ENCODE measurements around the gene CYBRD1. TPM values are rescaled to one million over a fixed set of nuclear protein-coding genes. Genes with fewer than 3 reads are reported as not detected.
A peak's percentile ranks its signal among the peaks of the same experiment; 100 is the strongest.
"Not testable (repeated sequence)": the region's sequence is repeated elsewhere in the genome, so short reads cannot be mapped to it uniquely, and the experiment has no call there.

The CYBRD1 gene
- total RNA-seq, 4 donors from 2014 or later = 50.7 to 124 (median 63.9) TPM

DNA sequence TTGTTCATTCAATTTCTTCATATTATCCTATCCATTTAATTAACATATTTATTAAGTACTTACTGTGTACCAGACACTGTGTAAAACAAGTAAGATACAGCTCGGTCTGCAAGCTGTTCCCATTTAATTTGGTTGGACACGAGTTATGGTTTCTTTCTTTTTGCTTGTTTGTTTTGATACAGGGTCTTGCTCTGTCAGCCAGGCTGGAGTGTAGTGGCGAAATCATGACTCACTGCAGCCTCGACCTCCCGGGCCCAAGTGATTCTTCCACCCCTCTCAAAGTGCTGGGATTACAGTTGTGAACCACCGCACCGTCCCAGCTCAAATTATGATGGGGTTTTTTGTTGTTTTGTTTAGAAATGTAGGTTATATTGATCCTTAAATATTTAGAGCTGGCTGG is 9.0 kb downstream of the CYBRD1 start:
- Histone ChIP-seq H3K4me3 (no peak overlapping the region), H3K36me3 (no peaks in the 10 kb centered on the region), H3K27me3 (no peaks in the 10 kb centered on the region), H3K4me1 (peaks cover 0 to 14% (median 0%) of the 10 kb centered on the region in 4 donors), H3K9me3 (no peaks in the 10 kb centered on the region), H3K27ac (peak overlapping the region in 1 of 4 donors; percentile 32)
- DNase-seq = no peak
- intact Hi-C loops (cut with DNase I; ENCODE audit: low total_unique reads) (no loop called here), in situ Hi-C loops (cut with MboI; ENCODE audit: low pct_ligation_motif_present in 1 of 4, low pct_unique_long_range_greater_than_20kb in 1 of 4, low sequenced_read_pairs in 3 of 4) (no loop called here)
- WGBS, 2 donors (ENCODE audit: low coverage in 1 of 2) = 41 to 56% methylated on average over 5 to 7 of the region's 7 CpGs
- TF ChIP-seq EP300 (IDR thresholded peaks at IDR 0.05; ENCODE audit: low read depth) = no peak
- TF ChIP-seq POLR2AphosphoS5 (IDR thresholded peaks at IDR 0.05) = no peak
- TF ChIP-seq, protein P1, sequence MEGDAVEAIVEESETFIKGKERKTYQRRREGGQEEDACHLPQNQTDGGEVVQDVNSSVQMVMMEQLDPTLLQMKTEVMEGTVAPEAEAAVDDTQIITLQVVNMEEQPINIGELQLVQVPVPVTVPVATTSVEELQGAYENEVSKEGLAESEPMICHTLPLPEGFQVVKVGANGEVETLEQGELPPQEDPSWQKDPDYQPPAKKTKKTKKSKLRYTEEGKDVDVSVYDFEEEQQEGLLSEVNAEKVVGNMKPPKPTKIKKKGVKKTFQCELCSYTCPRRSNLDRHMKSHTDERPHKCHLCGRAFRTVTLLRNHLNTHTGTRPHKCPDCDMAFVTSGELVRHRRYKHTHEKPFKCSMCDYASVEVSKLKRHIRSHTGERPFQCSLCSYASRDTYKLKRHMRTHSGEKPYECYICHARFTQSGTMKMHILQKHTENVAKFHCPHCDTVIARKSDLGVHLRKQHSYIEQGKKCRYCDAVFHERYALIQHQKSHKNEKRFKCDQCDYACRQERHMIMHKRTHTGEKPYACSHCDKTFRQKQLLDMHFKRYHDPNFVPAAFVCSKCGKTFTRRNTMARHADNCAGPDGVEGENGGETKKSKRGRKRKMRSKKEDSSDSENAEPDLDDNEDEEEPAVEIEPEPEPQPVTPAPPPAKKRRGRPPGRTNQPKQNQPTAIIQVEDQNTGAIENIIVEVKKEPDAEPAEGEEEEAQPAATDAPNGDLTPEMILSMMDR (IDR thresholded peaks at IDR 0.05) = no peak
- TF ChIP-seq POLR2A (IDR thresholded peaks at IDR 0.05) = no peak

DNA sequence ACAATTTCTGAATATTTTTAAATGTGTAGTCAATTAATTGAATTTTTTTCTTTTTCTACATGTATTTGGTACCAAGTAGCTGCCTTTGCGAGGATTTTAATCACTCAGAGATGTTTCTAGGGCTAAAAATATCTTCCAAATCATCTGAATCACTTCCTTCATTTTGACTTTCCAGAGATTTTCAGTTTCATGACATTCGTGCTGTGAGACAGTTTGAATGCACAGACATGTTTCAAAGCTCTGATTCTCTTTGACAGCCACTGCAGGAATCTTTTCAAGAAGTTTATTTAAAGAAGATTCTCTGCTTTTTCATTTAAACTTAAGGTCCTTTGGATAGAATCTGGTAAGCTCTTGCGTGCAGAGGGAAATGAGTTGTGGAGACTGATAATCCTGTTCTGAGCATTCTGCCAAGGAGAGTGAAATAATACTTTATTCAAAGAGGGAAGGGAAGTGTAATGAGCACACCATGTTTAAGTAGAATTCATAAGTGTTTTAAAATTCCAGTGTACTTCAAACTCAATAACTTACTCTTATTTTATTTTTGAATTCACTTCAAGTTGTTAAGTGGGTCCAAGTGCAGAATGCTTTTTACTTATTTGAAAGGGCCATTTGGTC is 9.7 kb downstream of the CYBRD1 start:
- intact Hi-C loops (cut with DNase I; ENCODE audit: low total_unique reads) = no loop called here
- no peaks in the 10 kb centered on the region for H3K36me3 ChIP-seq
- H3K4me1 ChIP-seq = peaks cover 0 to 14% (median 0%) of the 10 kb centered on the region in 4 donors
- H3K4me3 ChIP-seq = no peak overlapping the region
- TF ChIP-seq, protein P1 (IDR thresholded peaks at IDR 0.05) = no peak
- no peak for TF ChIP-seq POLR2AphosphoS5 (IDR thresholded peaks at IDR 0.05)
- no peak for TF ChIP-seq POLR2A (IDR thresholded peaks at IDR 0.05)
- no peak for TF ChIP-seq EP300 (IDR thresholded peaks at IDR 0.05; ENCODE audit: low read depth)
- 67 to 71% methylated on average over 3 of the region's 3 CpGs for WGBS, 2 donors (ENCODE audit: low coverage in 1 of 2)
- H3K27me3 ChIP-seq = no peaks in the 10 kb centered on the region
- in situ Hi-C loops (cut with MboI; ENCODE audit: low pct_ligation_motif_present in 1 of 4, low pct_unique_long_range_greater_than_20kb in 1 of 4, low sequenced_read_pairs in 3 of 4) = no loop called here
- H3K9me3 ChIP-seq = no peaks in the 10 kb centered on the region
- no peak for DNase-seq
- H3K27ac ChIP-seq = peak overlapping the region in 1 of 4 donors; percentile 32

DNA sequence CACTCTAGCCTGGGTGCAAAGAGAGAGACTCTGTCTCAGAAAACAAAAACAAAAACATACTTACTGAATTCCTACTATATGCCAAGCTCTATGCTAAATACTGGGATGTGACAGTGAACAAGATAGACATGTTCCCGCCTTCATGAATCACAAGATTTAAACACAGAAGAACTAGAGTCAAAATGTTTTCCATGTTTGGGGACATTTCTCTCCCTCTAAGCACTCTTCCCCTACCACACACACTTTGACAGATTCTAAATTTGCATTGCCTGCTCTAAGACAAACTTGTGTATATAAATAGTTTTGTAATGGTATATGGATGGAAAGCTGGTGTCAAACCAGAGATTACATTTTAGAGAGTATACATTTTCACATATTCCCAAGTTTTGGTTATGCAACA is 11.1 kb downstream of the CYBRD1 start:
- no peaks in the 10 kb centered on the region for H3K9me3 ChIP-seq
- TF ChIP-seq POLR2A (IDR thresholded peaks at IDR 0.05) (no peak), EP300 (IDR thresholded peaks at IDR 0.05; ENCODE audit: low read depth) (no peak), POLR2AphosphoS5 (IDR thresholded peaks at IDR 0.05) (no peak)
- TF ChIP-seq, protein P1 (IDR thresholded peaks at IDR 0.05) = no peak
- no peaks in the 10 kb centered on the region for H3K27me3 ChIP-seq
- intact Hi-C loops (cut with DNase I; ENCODE audit: low total_unique reads) (no loop called here), in situ Hi-C loops (cut with MboI; ENCODE audit: low pct_ligation_motif_present in 1 of 4, low pct_unique_long_range_greater_than_20kb in 1 of 4, low sequenced_read_pairs in 3 of 4) (no loop called here)
- no peak overlapping the region for H3K27ac ChIP-seq
- WGBS, 2 donors (ENCODE audit: low coverage in 1 of 2) = 94 to 100% methylated on average over 1 of the region's 1 CpG
- peaks cover 0 to 14% (median 0%) of the 10 kb centered on the region in 4 donors for H3K4me1 ChIP-seq
- H3K4me3 ChIP-seq = no peak overlapping the region
- no peaks in the 10 kb centered on the region for H3K36me3 ChIP-seq
- DNase-seq = no peak

DNA sequence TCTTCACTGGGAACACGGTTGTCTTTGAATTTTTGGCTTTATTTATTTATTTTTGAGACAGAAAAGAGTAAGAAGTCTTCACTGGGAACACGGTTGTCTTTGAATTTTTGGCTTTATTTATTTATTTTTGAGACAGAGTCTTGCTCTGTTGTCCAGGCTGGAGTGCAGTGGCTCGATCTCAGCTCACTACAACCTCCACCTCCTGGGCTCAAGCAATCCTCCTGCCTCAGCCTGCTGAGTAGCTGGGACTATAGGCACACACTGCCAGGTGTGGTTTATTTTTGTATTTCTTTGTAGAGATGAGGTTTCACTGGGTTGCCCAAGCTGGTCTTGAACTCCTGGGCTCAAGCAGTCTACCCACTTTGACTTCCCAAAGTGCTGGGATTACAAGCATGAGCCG is 13.3 kb downstream of the CYBRD1 start:
- in situ Hi-C loops (cut with MboI; ENCODE audit: low pct_ligation_motif_present in 1 of 4, low pct_unique_long_range_greater_than_20kb in 1 of 4, low sequenced_read_pairs in 3 of 4); H3K9me3 ChIP-seq; intact Hi-C loops (cut with DNase I; ENCODE audit: low total_unique reads); DNase-seq; H3K4me3 ChIP-seq; H3K27me3 ChIP-seq; H3K36me3 ChIP-seq; H3K27ac ChIP-seq: not testable (repeated sequence)
- peaks cover 0 to 10% (median 0%) of the 10 kb centered on the region in 4 donors for H3K4me1 ChIP-seq
- WGBS, 2 donors (ENCODE audit: low coverage in 1 of 2) = 89 to 95% methylated on average over 4 of the region's 4 CpGs

DNA sequence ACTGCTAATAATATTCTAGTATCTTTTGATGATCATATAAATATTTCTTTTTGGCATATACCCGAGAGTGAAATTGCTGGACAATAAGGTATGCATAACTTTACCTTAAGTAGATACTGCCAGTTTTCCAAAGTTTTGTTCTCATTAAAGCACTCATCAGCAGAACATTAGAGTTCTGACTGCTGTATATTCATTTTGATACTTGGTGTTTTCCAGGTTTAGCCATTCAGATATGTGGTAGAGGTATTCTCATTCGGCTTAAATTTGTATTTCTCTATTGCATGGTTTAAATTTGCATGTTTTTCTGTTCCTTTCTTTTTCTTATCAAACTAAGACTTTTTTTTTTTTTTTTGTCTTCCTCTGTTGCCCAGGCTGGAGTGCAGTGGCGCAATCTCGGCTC is 18.2 kb downstream of the CYBRD1 start:
- WGBS, 2 donors (ENCODE audit: low coverage in 1 of 2) = 77 to 83% methylated on average over 2 to 4 of the region's 4 CpGs

More for the DNA sequence above, 18.2 kb downstream of the CYBRD1 start:
- no peaks in the 10 kb centered on the region for H3K27me3 ChIP-seq
- intact Hi-C loops (cut with DNase I; ENCODE audit: low total_unique reads) = no loop called here
- DNase-seq = no peak
- H3K36me3 ChIP-seq = no peaks in the 10 kb centered on the region
- in situ Hi-C loops (cut with MboI; ENCODE audit: low pct_ligation_motif_present in 1 of 4, low pct_unique_long_range_greater_than_20kb in 1 of 4, low sequenced_read_pairs in 3 of 4) = no loop called here
- no peak for TF ChIP-seq POLR2AphosphoS5 (IDR thresholded peaks at IDR 0.05)
- TF ChIP-seq, protein P1 (IDR thresholded peaks at IDR 0.05) = no peak
- TF ChIP-seq POLR2A (IDR thresholded peaks at IDR 0.05) = no peak
- no peak for TF ChIP-seq EP300 (IDR thresholded peaks at IDR 0.05; ENCODE audit: low read depth)
- no peaks in the 10 kb centered on the region for H3K4me1 ChIP-seq
- no peak overlapping the region for H3K27ac ChIP-seq
- H3K4me3 ChIP-seq = no peak overlapping the region
- no peaks in the 10 kb centered on the region for H3K9me3 ChIP-seq

Data from transverse colon (tissue), 4 donors.